Breast epithelium (tissue), 3 donors: ENCODE data around the gene ST6GALNAC2.

ENCODE experiments used
- POLR2A ChIP-seq: fragments of 450-650 bp; IDR thresholded peaks from one replicate; pipeline ENCODE4 v1.6.1; 2016; ENCODE audit warnings: antibody characterized with exemption, mild to moderate bottlenecking, moderate library complexity
- POLR2AphosphoS5 ChIP-seq, 3 donors: sonication (generic); formaldehyde crosslinking; IDR thresholded peaks; one replicate each; pipeline ENCODE4 v1.6.1; 2017; ENCODE audit warnings: antibody characterized with exemption in 3 of 3
- TF ChIP-seq, protein P1 (sequence below), 3 donors: fragments of 450-650 bp; IDR thresholded peaks; one replicate each; pipeline ENCODE4 v1.5.1; 2016 to 2017; ENCODE audit warnings: antibody characterized with exemption in 3 of 3, mild to moderate bottlenecking in 3 of 3, moderate library complexity in 3 of 3

DNA sequence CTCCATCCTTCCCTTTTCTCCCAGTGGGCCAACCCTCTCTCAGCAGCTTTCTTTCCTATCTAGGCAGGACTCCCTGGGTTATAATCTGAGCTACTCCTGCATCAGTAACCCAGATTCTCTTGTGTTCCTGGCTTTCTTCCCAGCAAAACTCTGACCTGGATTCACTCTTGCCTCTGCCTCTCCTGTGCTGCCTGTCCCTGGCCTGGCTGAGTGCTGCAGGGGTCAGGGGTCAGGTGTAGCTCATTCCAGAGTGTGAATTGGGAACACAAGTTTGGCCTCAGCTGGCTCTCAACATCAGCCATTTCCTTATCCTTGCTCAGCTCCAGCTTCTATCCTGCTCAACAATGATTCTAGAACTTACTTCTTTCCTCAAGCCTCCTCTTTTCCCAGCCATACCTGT is 2.5 kb upstream of the ST6GALNAC2 start:
- TF ChIP-seq, protein P1, sequence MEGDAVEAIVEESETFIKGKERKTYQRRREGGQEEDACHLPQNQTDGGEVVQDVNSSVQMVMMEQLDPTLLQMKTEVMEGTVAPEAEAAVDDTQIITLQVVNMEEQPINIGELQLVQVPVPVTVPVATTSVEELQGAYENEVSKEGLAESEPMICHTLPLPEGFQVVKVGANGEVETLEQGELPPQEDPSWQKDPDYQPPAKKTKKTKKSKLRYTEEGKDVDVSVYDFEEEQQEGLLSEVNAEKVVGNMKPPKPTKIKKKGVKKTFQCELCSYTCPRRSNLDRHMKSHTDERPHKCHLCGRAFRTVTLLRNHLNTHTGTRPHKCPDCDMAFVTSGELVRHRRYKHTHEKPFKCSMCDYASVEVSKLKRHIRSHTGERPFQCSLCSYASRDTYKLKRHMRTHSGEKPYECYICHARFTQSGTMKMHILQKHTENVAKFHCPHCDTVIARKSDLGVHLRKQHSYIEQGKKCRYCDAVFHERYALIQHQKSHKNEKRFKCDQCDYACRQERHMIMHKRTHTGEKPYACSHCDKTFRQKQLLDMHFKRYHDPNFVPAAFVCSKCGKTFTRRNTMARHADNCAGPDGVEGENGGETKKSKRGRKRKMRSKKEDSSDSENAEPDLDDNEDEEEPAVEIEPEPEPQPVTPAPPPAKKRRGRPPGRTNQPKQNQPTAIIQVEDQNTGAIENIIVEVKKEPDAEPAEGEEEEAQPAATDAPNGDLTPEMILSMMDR (IDR thresholded peaks at IDR 0.05), result no peak
- TF ChIP-seq POLR2AphosphoS5 (IDR thresholded peaks at IDR 0.05) (no peak), POLR2A (no peak)
